HCT116 (cell line): ENCODE data around the gene MBNL2. TPM values are rescaled to one million over a fixed set of nuclear protein-coding genes. Genes with fewer than 3 reads are reported as not detected.

Experiments used
- ATAC-seq: fragments of 200-7000 bp; cut with Tn5 transposase; 2 replicates; pipeline ENCODE4 v1.9.1; 2020; ENCODE audit warnings: mild to moderate bottlenecking, moderate library complexity
- BruUV-seq: library from RNA; stranded (reverse); fragments of 400-500 nt; replicated peaks from 2 replicates; lab custom pipeline; 2021; lab: Mats Ljungman, UMichigan
- CTCF ChIA-PET: fragments of 300-600 bp; sonication (Branson Sonifier 250); formaldehyde crosslinking; loops from one replicate; lab custom pipeline; 2021; ENCODE audit warnings: antibody characterized with exemption; lab: Charles Lee
- POLR2A ChIA-PET: fragments of 300-600, 350-600 bp; sonication (Branson Sonifier 250); formaldehyde crosslinking; loops from one replicate; lab custom pipeline; 2021; ENCODE audit warnings: antibody characterized with exemption; lab: Charles Lee
- RAD21 ChIA-PET, 2 experiments: fragments of 300-600 bp; sonication (Branson Sonifier 250); formaldehyde crosslinking; loops; one replicate each; lab custom pipeline; 2023; ENCODE audit warnings: low total read pairs in 2 of 2; ENCODE audit not compliant: uncharacterized antibody in 2 of 2, unreplicated experiment in 2 of 2, low non-redundant PET in 1 of 2; lab: Charles Lee
- DNase-seq: peaks from one replicate; pipeline ENCODE4 v3.0.0-alpha.2; 2010; ENCODE audit warnings: low read depth, low spot score
- H2AFZ ChIP-seq: fragments of 200-600 bp; shearing (Covaris generic), sonication (generic); 2 replicates; pipeline ENCODE4 v1.6.1; 2017; ENCODE audit warnings: low read depth, mixed run types, mixed read lengths, antibody characterized with exemption, low read length; ENCODE audit not compliant: poor library complexity, severe bottlenecking
- H3K27ac ChIP-seq: 2 replicates; pipeline ENCODE4 v1.5.1; 2012; ENCODE audit warnings: low read depth, low read length
- H3K27me3 ChIP-seq: fragments of 200-600 bp; sonication (generic); 2 replicates; pipeline ENCODE4 v1.6.1; 2016; ENCODE audit warnings: mixed run types, low read length, mixed read lengths; ENCODE audit not compliant: insufficient read depth
- H3K36me3 ChIP-seq, 2 experiments: fragments of 200-500 bp in 1 of 2; fragments of 200-600 bp in 1 of 2; sonication (Bioruptor generic) in 1 of 2; sonication (generic) in 1 of 2; 2 replicates each; pipeline versions ENCODE4 v1.5.1 to v1.6.1; 2014 to 2016; ENCODE audit warnings: low read length in 2 of 2, inconsistent platforms in 1 of 2, mixed read lengths in 1 of 2, mixed run types in 1 of 2; ENCODE audit not compliant: insufficient read depth in 2 of 2, control insufficient read depth in 1 of 2
- H3K4me1 ChIP-seq, 2 experiments: fragments of 200-600 bp in 1 of 2; sonication (generic) in 1 of 2; 2 replicates each; pipeline versions ENCODE4 v1.5.1 to v1.6.1; 2012 to 2017; ENCODE audit warnings: low read length in 2 of 2, inconsistent platforms in 1 of 2, mild to moderate bottlenecking in 1 of 2, mixed read lengths in 1 of 2, mixed run types in 1 of 2, moderate library complexity in 1 of 2; ENCODE audit not compliant: insufficient read depth in 2 of 2, control insufficient read depth in 1 of 2
- H3K4me2 ChIP-seq: fragments of 200-600 bp; sonication (generic); 2 replicates; pipeline ENCODE4 v1.6.1; 2017; ENCODE audit warnings: mixed run types, low read length, mixed read lengths
- H3K4me3 ChIP-seq, 2 experiments: fragments of 200-600 bp in 1 of 2; sonication (generic) in 1 of 2; replicated peaks in 1 of 2; 2 replicates each; pipeline ENCODE4 v1.5.1; 2011 to 2016; ENCODE audit warnings: low read length in 2 of 2, control low read depth in 1 of 2, low read depth in 1 of 2, mild to moderate bottlenecking in 1 of 2, mixed read lengths in 1 of 2, mixed run types in 1 of 2
- H3K79me2 ChIP-seq: fragments of 200-600 bp; sonication (generic); 2 replicates; pipeline ENCODE4 v1.6.1; 2017; ENCODE audit warnings: mild to moderate bottlenecking, mixed run types, low read length, moderate library complexity, mixed read lengths; ENCODE audit not compliant: insufficient read depth
- H3K9ac ChIP-seq: fragments of 200-600 bp; sonication (generic); 2 replicates; pipeline ENCODE4 v1.6.1; 2016; ENCODE audit warnings: low read length, mixed read lengths
- H3K9me2 ChIP-seq: fragments of 200-600 bp; sonication (generic), shearing (Covaris generic); 2 replicates; pipeline ENCODE4 v1.6.1; 2017; ENCODE audit warnings: mixed run types, mild to moderate bottlenecking, moderate library complexity; ENCODE audit not compliant: insufficient read depth
- H3K9me3 ChIP-seq, 2 experiments: fragments of 200-500 bp in 1 of 2; fragments of 200-600 bp in 1 of 2; sonication (Bioruptor generic) in 1 of 2; sonication (generic) in 1 of 2; 2 replicates each; pipeline ENCODE4 v1.6.1; 2014 to 2017; ENCODE audit warnings: low read length in 2 of 2, mixed read lengths in 2 of 2, inconsistent platforms in 1 of 2, low read depth in 1 of 2, mild to moderate bottlenecking in 1 of 2, mixed run types in 1 of 2, moderate library complexity in 1 of 2; ENCODE audit not compliant: control insufficient read depth in 1 of 2, insufficient read depth in 1 of 2
- H4K20me1 ChIP-seq: fragments of 200-600 bp; sonication (generic), shearing (Covaris generic); 2 replicates; pipeline ENCODE4 v1.6.1; 2017; ENCODE audit warnings: mixed run types, mild to moderate bottlenecking, moderate library complexity; ENCODE audit not compliant: insufficient read depth
- REST ChIP-seq: IDR thresholded peaks from 2 replicates; pipeline ENCODE4 v1.6.1; 2012; ENCODE audit warnings: low read depth
- SP1 ChIP-seq: IDR thresholded peaks from 2 replicates; pipeline ENCODE4 v1.6.1; 2012; ENCODE audit warnings: low read depth
- intact Hi-C: fragments of 100-400 bp; cut with micrococcal nuclease; formaldehyde crosslinking; loops from 2 replicates; pipeline ENCODE4 v1.10.0; 2022
- total RNA-seq: library from RNA; stranded (reverse); gene quantifications from one replicate; pipeline ENCODE4 v1.2.1, GENCODE V29; 2021; ENCODE audit not compliant: unreplicated experiment

The MBNL2 gene
- total RNA-seq, 1 experiment from 2014 or later, result 73.9 TPM

DNA sequence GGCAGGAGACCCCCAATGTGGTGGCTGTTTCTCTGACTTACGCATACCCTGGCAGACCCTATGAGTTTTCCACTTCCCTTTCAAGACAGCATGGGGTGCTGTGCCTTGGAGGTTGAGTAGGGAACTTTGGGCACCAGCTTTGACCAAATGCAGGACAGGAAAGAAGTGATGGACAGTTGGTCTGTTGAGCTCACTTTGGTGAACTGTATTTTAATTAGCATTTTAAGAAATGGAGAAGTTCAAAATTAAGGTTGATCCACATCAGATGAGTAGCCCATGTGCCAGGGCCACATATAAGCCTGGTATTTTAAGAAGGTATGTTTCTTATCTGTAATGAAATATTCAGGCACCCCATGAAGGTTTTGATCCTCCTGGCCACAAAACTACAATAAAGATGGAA is 165.8 kb downstream of the MBNL2 start:
- CTCF ChIA-PET, result no interaction called here

More for the DNA sequence above, 165.8 kb downstream of the MBNL2 start:
- no peaks in the 10 kb centered on the region for H3K27me3 ChIP-seq
- no peaks in the 10 kb centered on the region for H4K20me1 ChIP-seq
- BruUV-seq, result no TSS peak
- intact Hi-C loops, result no loop called here
- no peak overlapping the region for H3K27ac ChIP-seq
- H3K9ac ChIP-seq, result no peak overlapping the region
- ATAC-seq (no peak), DNase-seq (no peak)
- no peaks in the 10 kb centered on the region for H3K4me1 ChIP-seq
- no peaks in the 10 kb centered on the region for H3K79me2 ChIP-seq
- ChIA-PET POLR2A (no interaction called here), RAD21 (no interaction called here)
- no peak overlapping the region for H3K4me2 ChIP-seq
- no peak overlapping the region for H2AFZ ChIP-seq
- H3K4me3 ChIP-seq, result no peak overlapping the region
- peaks cover 4 to 7% of the 10 kb centered on the region in 2 experiments; a peak in 1 of 4 replicates for H3K36me3 ChIP-seq
- H3K9me3 ChIP-seq, result no peaks in the 10 kb centered on the region
- no peaks in the 10 kb centered on the region for H3K9me2 ChIP-seq
- TF ChIP-seq SP1 (no peak), REST (no peak)
